DMS 273 (cell line): ENCODE measurements around the gene C9orf72.

Experiments
- DNase-seq: peaks from one replicate; lab custom pipeline; 2025; ENCODE audit not compliant: unreplicated experiment; lab: John Stamatoyannopoulos, UW

The C9orf72 gene

DNA sequence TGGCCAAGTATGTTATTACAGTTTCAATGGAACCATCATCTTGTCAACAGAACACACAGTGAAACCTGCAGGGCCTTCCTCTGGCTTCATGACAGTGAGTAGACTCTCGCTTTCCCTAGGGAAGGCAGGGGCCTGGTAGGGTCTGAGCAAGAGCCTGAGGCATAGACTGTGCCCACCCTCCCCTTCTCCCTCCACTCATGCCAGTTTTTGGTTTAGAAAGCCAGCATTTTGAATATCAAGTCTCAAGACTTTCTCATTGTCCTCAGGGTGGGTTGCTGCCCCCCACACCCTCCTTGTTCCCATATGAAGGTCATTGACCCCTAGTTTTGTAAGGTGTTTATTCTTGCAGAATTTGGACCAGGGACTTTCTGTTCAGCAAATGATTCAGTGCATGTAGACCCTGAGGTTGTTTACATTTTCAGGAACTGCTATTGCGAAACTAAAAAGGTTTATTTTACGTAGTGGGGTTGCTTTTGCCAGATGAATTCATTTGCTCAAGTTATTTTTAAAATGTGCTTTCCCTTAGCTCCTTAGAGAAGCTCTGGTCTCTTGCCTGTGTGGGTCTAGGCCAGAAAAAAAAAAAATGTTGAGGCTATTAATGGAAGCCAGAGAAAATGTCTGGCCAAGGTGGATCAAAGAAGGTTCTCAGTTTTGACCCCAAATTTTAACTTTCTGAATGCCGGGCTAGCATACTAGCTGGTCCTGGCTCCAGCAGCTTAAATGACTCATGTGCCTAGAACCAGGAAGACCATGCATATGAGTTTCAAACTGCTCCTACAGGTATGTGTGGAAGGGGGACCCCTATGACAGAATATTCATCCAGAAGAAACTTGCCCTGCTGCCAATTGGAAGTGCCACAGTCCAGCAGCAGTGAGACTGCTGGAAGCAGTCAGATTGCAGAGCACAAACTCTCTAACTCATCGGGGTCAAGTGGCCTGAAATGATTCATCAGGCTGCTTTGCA, 33.5 kb downstream of the C9orf72 start:
- DNase-seq, result no peak

DNA sequence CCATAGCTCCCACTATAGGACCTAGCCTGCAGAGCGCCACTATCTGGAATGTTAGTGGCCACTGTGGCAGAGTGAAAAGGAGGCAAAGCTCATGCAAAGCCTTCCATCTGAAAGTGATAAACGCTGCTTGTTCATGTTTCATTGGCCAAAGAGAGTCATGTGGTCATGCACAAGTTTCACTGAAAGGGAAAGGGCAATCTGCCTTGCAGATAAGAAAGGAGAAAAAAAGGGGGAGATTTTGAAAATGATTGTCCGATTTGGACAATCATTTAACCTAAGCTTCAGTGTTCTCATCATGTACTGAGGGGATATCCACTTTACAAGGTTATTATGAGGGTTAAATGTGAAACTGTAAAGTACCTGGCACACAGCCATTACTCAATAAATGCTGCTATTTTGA, 34.6 kb downstream of the C9orf72 start:
- DNase-seq, result no peak

DNA sequence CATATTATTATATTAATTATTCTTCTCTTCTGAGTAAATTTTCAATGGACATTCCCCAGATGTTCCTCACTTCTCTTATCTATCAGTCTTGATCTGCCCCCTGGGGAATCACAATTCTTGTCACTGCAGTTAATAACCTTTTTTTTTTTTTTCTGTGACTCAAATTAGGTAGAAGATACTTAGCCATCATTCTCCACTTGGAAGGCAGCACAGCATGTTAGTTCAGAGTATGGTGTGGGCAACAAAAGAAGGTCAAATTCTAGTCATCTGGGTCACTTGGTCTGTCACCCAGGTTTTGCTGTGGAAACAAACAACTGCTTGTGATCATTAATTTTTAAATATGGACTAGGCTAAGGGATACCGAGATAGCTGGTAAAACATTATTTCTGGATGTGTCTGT, 35.5 kb downstream of the C9orf72 start:
- DNase-seq, result no peak

- DNase-seq, result no peak
Observed at GRCh38 chr9:27537027-27537435, 36.2 kb downstream of the C9orf72 start.

GRCh38 chr9:27536168-27536567, 37.1 kb downstream of the C9orf72 start:
- DNase-seq, result no peak

GRCh38 chr9:27535701-27536118, 37.6 kb downstream of the C9orf72 start:
- DNase-seq, result peak; percentile 11

GRCh38 chr9:27534658-27535209, 38.5 kb downstream of the C9orf72 start:
- no peak for DNase-seq

DNA sequence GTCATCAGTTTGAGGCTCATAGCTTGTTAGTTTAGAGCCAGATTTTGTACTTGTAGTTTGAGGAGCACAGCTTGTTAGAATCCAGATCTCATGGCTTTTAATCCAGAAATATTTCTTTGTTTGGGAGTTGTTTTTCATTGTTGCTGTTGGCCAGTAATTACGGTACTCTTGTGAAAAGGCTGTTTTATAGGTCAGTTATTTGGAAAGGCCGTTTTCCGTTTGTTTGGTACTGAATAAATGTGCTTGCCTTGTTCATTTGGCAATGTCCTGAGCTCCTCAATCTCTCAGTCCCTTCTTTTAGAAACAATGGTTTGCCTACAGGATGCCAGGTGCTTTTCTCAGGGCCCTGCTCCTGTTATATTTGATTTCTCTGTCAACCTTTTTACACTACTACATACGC, 39.1 kb downstream of the C9orf72 start:
- no peak for DNase-seq

DNA sequence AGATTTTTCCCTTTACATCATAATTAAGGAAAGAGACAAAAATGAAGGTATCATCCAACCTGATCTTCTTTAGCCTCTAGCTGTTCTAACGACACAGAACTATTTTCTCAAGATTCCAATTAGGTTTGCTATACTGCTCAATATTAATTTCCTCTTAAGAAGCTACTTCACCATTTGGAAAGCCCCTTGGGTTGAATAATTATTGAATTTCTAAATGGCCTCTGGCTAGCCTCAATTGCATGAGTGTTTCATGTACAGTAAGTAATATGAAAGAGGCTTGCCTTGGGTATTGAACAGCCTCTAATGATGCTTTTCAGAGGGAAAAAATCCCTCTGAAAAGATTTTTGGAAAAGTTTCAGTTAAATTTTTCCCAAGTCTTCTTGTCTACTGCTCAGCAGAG, 40.0 kb downstream of the C9orf72 start:
- DNase-seq, result no peak

DNA sequence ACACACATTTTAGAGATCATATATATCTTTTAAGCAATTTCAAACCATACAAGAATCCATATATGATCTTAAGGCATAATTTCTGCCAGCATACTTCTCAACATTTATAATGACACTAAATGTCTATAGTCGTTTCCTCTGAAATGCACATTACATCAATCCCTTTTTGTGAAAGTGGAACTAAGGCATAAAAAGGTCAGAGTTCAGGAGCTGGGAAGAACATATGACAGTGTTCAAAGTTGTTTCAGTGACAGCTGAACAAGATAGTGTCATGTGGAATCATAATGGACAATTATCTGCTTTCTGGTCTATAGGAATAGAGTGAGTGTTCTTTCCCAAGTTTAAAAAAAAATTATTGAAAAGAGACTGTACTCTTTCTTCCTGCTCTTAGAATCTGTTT, 41.2 kb downstream of the C9orf72 start:
- DNase-seq, result no peak

DNA sequence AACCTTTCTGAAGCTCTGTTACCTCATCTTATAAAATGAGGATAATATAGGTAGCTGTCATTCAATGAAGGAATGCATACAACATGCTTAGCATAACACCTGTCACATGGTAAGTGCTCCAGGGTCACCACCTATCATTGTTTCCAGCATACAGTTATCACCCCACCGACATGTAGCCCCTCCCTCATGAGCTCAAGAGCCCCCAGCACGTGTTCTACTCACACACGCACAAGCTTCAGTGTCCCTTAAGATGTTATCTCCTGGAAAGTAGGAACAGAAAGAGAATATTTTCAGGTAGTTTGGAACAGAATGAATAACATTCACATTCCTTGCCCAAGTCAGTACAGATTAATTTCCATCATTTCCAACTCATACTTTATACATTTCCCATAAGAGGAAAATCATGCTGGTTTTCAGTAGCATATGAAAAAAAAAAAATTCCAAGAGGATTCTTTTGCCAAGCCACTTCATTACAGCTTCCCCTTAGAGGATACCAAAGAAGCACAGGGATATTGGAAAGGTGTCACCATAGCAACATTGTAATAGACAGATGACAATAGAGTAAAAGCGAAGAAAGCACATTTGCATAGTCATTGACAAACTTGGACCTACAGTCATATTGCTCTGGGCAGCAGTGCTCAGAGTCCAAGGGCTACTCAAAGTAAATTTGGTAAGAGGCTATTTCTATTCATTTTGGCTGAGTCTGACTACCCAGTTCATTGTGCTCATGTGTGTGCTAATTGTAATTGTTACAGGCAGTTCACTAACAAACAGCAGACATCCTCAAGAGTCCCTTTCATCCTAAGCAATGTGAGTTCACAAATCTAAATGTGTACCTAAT, 42.1 kb downstream of the C9orf72 start:
- DNase-seq, result no peak

DNA sequence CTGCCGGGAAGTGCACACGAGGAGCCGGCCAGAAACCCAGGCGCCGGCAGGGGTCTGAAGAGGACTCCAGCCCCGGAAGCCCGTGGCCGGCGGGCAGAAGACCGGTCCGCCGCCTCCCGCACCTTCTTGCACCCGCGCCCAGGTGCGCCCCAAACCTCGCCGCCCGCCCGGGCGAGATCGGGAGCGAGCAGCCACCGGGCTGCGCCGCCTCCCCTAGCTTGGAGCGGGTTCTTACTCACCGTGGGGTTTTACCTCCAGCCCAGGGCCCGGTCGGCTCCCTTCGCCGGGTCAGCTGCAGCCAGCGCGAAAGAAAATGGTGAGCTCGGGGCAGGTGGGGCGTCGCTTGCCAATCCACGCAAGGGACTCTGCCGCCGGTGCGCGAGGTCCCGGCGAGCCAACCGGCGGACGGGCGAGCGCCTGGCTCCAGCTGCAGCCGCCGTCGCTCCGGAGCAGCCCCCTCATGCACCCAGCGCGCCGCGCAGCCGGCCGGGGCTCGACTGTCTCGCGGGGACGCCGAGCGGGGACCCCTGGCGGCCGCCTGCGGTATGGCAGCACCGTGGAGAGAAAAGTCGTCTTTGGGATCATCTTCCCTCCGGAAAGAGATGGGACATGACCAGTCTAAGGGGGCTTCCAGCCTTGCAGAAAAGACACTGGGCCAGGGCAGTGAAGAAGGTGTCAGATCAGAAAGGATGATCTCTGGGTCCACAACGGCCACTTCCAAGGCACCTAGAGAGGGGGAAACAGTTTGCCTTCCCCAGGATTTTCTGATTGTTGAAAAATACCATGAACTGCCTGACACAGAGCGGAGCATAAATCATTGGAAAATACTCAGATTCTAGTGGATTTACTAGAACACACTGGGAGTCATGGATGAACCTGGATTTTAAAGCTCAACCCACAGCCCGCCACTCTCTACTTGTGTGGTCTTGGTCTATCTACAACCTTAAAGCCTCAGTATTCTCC, 43.7 kb downstream of the C9orf72 start, which contains the start of gene MOB3B:
TSS of gene MOB3B (minus strand) at position 499 of the 963 bp plus-strand sequence. CDS start 74,264 bp downstream, outside the sequence.
- DNase-seq, result peak; percentile 92

GRCh38 chr9:27528886-27529315, 44.4 kb downstream of the C9orf72 start:
- DNase-seq, result peak; percentile 70

DNA sequence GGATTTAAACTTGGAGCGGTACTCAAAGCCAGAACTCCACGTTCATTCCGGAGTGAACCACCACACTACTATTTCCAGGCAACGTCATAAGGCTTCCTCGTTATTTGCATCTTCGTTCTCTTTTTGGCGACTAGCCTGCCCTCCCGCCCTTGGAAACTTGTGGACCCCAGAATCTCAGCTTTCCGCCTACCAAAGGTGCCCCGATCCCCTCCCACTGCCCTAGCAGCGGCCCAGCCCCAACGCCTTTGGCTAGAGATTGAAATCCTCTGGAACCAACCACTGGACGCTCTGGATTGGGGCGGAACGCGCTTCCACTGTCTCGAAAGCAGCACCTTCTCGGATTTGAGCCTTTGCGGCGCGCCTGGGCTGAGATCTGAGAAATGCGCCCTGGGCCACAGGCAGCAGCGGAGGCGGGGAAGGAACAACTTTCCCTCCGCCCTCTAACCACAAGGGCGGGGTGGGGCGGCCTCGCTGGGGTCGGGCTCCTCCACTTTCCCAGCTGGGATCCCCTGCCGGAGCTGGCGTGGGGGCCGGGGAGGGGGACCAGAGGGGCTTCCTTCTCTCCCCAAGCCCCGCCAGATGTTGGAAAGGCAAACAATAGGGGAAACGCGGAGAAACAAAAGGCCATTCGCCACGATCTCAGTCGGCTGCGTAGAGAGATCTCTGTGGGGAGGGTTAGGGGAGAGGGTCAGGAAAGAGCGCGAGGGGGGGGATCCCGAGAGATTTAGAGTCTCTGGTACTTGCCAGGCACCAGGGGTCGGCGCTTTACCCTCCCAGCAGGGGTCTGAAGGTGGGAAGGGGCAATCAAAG, 45.0 kb downstream of the C9orf72 start:
- peak; percentile 83 for DNase-seq

- no peak for DNase-seq
Observed at GRCh38 chr9:27527702-27528075, 45.6 kb downstream of the C9orf72 start.

DNA sequence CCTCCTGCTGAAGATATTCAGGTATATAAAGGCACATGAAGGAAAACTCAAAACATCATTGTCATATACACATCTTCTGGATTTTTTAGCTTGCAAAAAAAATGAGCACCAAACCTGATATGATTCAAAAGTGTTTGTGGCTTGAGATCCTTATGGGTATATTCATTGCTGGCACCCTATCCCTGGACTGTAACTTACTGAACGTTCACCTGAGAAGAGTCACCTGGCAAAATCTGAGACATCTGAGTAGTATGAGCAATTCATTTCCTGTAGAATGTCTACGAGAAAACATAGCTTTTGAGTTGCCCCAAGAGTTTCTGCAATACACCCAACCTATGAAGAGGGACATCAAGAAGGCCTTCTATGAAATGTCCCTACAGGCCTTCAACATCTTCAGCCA, 49.0 kb downstream of the C9orf72 start, which contains the start of gene IFNK:
TSS of gene IFNK (plus strand) at position 55 of the 400 bp plus-strand sequence. CDS start at position 102, 47 bp downstream.
- DNase-seq, result no peak

GRCh38 chr9:27523141-27523540, 50.1 kb downstream of the C9orf72 start:
- DNase-seq, result no peak

DNA sequence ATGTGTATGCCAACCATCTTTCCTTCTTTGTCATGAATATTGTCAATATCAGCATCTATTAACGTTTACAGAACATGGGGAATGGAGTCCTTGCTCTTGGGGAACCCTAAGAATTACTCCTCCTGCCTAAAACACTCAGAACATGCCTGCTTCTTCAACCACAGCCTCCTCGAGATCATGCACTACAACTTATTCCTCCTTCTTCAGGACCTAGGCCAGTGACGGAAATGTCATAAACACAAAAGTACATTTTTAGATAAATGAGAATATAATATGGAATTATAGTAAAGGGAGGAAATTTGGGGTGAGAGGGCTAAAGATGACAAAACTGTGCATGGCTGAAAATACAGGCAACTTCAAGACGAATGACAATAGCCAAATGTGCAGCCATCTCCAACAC, 52.3 kb downstream of the C9orf72 start:
- DNase-seq, result no peak
